Measurements from ENCODE around the gene CIDEB. TPM values are rescaled to one million over a fixed set of nuclear protein-coding genes. Genes with fewer than 3 reads are reported as not detected.
A peak's percentile ranks its signal among the peaks of the same experiment; 100 is the strongest.

The CIDEB gene
- total and polyA plus RNA-seq, 9 of the 15 experiments (the other 6 are each of a cell fraction or from before 2014, with no cell fraction given) = 0.03 to 0.35 (median 0.09) TPM; not detected in 3

- Histone ChIP-seq H3K4me1 (replicated peaks in 1 of 2; ENCODE audit: control insufficient read depth in 2 of 2, insufficient read depth in 2 of 2, low read length in 2 of 2) (peaks cover 0 to 6% of the 10 kb centered on the region in 2 experiments; a peak in 3 of 5 replicates), H3K4me2 (ENCODE audit: insufficient read depth, low read length) (no peak overlapping the region), H3K27me3 (ENCODE audit: control insufficient read depth in 2 of 2, insufficient read depth in 2 of 2, low read length in 2 of 2) (no peaks in the 10 kb centered on the region; a peak in 1 of 5 replicates), H3K27ac (ENCODE audit: extremely low read depth, low read depth, low read length) (no peak overlapping the region), H2AFZ (ENCODE audit: low read depth, low read length) (0 out of 2 replicates have a peak overlapping the region, but pooled peaks have one; percentile 34), H4K20me1 (replicated peaks; ENCODE audit: control insufficient read depth, insufficient read depth, low read length) (no peaks in the 10 kb centered on the region), H3K36me3 (ENCODE audit: control insufficient read depth, insufficient read depth, low read length) (no peaks in the 10 kb centered on the region), H3K4me3 (no peak overlapping the region), H3K79me2 (ENCODE audit: control insufficient read depth, insufficient read depth, low read length) (no peaks in the 10 kb centered on the region), H3K9me1 (ENCODE audit: control insufficient read depth, insufficient read depth, low read length) (no peaks in the 10 kb centered on the region), H3K9me3 (replicated peaks; ENCODE audit: control insufficient read depth, insufficient read depth, low read depth, low read length) (no peaks in the 10 kb centered on the region), H3K9ac (ENCODE audit: insufficient read depth in 1 of 2, low read depth in 2 of 2, low read length in 2 of 2) (no peak overlapping the region)
- TF ChIP-seq CTCF (IDR thresholded peaks at IDR 0.05 in 2 of 3, conservative IDR thresholded peaks at IDR 0.05 in 1 of 3; ENCODE audit: insufficient read depth in 2 of 3, low read depth in 1 of 3, low read length in 3 of 3) (peak in 1 of 3 experiments; percentile 33; a peak in 2 of 6 replicates), MAFK (IDR thresholded peaks at IDR 0.05; ENCODE audit: low read length) (no peak), ZNF77 (CRISPR knock-in tag; IDR thresholded peaks at IDR 0.05) (no peak), RAD21 (CRISPR knock-in tag; conservative IDR thresholded peaks at IDR 0.05 in 1 of 2, IDR thresholded peaks at IDR 0.05 in 1 of 2) (peak in 1 of 2 experiments; percentile 12; a peak in 1 of 4 replicates)
- FAIRE-seq = no peak
- ATAC-seq = peak; percentile 70
- in situ Hi-C loops (cut with MboI) = no loop called here
- BruUV-seq (replicated peaks) = no TSS peak
- ChIA-PET POLR2A (interaction anchor here (1.4 kb wide), 1 partner anchor 11 kb away, joined by 3 read pairs; no protein-coding TSS in a partner anchor), CTCF (ENCODE audit: low intra/inter-chr PET ratio) (no interaction called here)
- DNase-seq (ENCODE audit: extremely low read depth in 1 of 4, low spot score in 3 of 4) = no peak
- intact Hi-C loops (cut with micrococcal nuclease) = no loop called here
- 0% methylated on average over 4 of the region's 4 CpGs for WGBS (ENCODE audit: insufficient coverage, low coverage, missing lambda C conversion rate)
Observed at GRCh38 chr14:24351517-24351916, 43.7 kb upstream of the CIDEB start.

Measured in K562 (cell line).